SK-N-SH treated with all-trans-retinoic acid at 6 μM for 48 hours (cell line): ENCODE data around the gene GAMT.

Experiments
- ATAC-seq: fragments of 200-7000 bp; cut with Tn5 transposase; 3 replicates; pipeline ENCODE4 v1.9.1; 2020; ENCODE audit warnings: mild to moderate bottlenecking, moderate library complexity
- BACH2 ChIP-seq: fragments of 250-450 bp; sonication (Bioruptor Pico); IDR thresholded peaks from 2 replicates; pipeline ENCODE4 v1.9.0; 2021; ENCODE audit warnings: mild to moderate bottlenecking, borderline replicate concordance
- CREB5 ChIP-seq: fragments of 250-450 bp; sonication (Bioruptor Pico); IDR thresholded peaks from 2 replicates; pipeline ENCODE4 v1.5.1; 2020; ENCODE audit warnings: low read depth, mild to moderate bottlenecking, moderate library complexity
- CSDC2 ChIP-seq: fragments of 250-450 bp; sonication (Bioruptor Pico); IDR thresholded peaks from 2 replicates; pipeline ENCODE4 v1.5.0; 2020; ENCODE audit warnings: mild to moderate bottlenecking, moderate library complexity
- CSRNP3 ChIP-seq: fragments of 250-450 bp; sonication (Bioruptor Pico); IDR thresholded peaks from 2 replicates; pipeline ENCODE4 v1.5.1; 2021; ENCODE audit warnings: mild to moderate bottlenecking, moderate library complexity
- ESRRG ChIP-seq: fragments of 250-450 bp; sonication (Bioruptor Pico); IDR thresholded peaks from 2 replicates; pipeline ENCODE4 v1.6.1; 2021; ENCODE audit warnings: mild to moderate bottlenecking
- GLIS3 ChIP-seq: fragments of 250-450 bp; sonication (Bioruptor Pico); IDR thresholded peaks from 2 replicates; pipeline ENCODE4 v1.5.0; 2020; ENCODE audit warnings: mild to moderate bottlenecking, moderate library complexity
- ISL1 ChIP-seq: fragments of 250-450 bp; sonication (Bioruptor Pico); IDR thresholded peaks from 2 replicates; pipeline ENCODE4 v2.1.2; 2022; ENCODE audit warnings: mild to moderate bottlenecking, moderate library complexity
- OSR1 ChIP-seq: fragments of 250-450 bp; sonication (Bioruptor Pico); IDR thresholded peaks from 2 replicates; pipeline ENCODE4 v1.8.0; 2022; ENCODE audit warnings: moderate library complexity, mild to moderate bottlenecking, inconsistent platforms
- PATZ1 ChIP-seq: fragments of 250-450 bp; sonication (Bioruptor Pico); IDR thresholded peaks from 2 replicates; pipeline ENCODE4 v1.8.0; 2020; ENCODE audit warnings: mild to moderate bottlenecking, moderate library complexity, borderline replicate concordance
- POU6F1 ChIP-seq: fragments of 250-450 bp; sonication (Bioruptor Pico); IDR thresholded peaks from 2 replicates; pipeline ENCODE4 v1.8.0; 2021; ENCODE audit warnings: low read depth, mild to moderate bottlenecking, moderate library complexity, borderline replicate concordance
- RARB ChIP-seq: fragments of 250-450 bp; sonication (Bioruptor Pico); IDR thresholded peaks from 2 replicates; pipeline ENCODE4 v1.8.0; 2021; ENCODE audit warnings: mild to moderate bottlenecking, moderate library complexity
- SNAI2 ChIP-seq: fragments of 250-450 bp; sonication (Bioruptor Pico); IDR thresholded peaks from 2 replicates; pipeline ENCODE4 v1.5.0; 2020; ENCODE audit warnings: mild to moderate bottlenecking, moderate library complexity
- TCF4 ChIP-seq: fragments of 250-450 bp; sonication (Bioruptor Pico); IDR thresholded peaks from 2 replicates; pipeline ENCODE4 v1.8.0; 2021; ENCODE audit warnings: mild to moderate bottlenecking, moderate library complexity, borderline replicate concordance
- TOX ChIP-seq: fragments of 250-450 bp; sonication (Bioruptor Pico); IDR thresholded peaks from 2 replicates; pipeline ENCODE4 v1.8.0; 2021; ENCODE audit warnings: mild to moderate bottlenecking, moderate library complexity, borderline replicate concordance
- ZC3H10 ChIP-seq: fragments of 250-450 bp; sonication (Bioruptor Pico); IDR thresholded peaks from 2 replicates; pipeline ENCODE4 v1.5.1; 2021; ENCODE audit warnings: mild to moderate bottlenecking, moderate library complexity
- ZFP3 ChIP-seq: fragments of 250-450 bp; sonication (Bioruptor Pico); IDR thresholded peaks from 2 replicates; pipeline ENCODE4 v1.5.0; 2020; ENCODE audit warnings: mild to moderate bottlenecking, moderate library complexity
- ZNF565 ChIP-seq: fragments of 450-650 bp; formaldehyde crosslinking; conservative IDR thresholded peaks from 2 replicates; pipeline ENCODE4 v1.5.0; 2020; ENCODE audit warnings: low read depth, mild to moderate bottlenecking, moderate library complexity
- ZNF70 ChIP-seq: fragments of 450-650 bp; formaldehyde crosslinking; IDR thresholded peaks from 2 replicates; pipeline ENCODE4 v1.5.0; 2020; ENCODE audit warnings: mild to moderate bottlenecking, moderate library complexity

GAMT gene

GRCh38 chr19:1395194-1396018 is 5.9 kb downstream of the GAMT start:
- peak; percentile 4 for ATAC-seq
- TF ChIP-seq ZNF70 (CRISPR knock-in tag) = no peak
- TF ChIP-seq OSR1 (CRISPR knock-in tag) = no peak
- TF ChIP-seq CSDC2 (CRISPR knock-in tag) = no peak
- TF ChIP-seq ISL1 (CRISPR knock-in tag) = no peak
- no peak for TF ChIP-seq GLIS3 (CRISPR knock-in tag)
- TF ChIP-seq CREB5 = no peak
- no peak for TF ChIP-seq SNAI2 (CRISPR knock-in tag)
- no peak for TF ChIP-seq BACH2 (CRISPR knock-in tag)
- no peak for TF ChIP-seq PATZ1 (CRISPR knock-in tag)
- no peak for TF ChIP-seq CSRNP3
- no peak for TF ChIP-seq TOX (CRISPR knock-in tag)
- no peak for TF ChIP-seq POU6F1 (CRISPR knock-in tag)
- TF ChIP-seq ZC3H10 (CRISPR knock-in tag) = no peak
- no peak for TF ChIP-seq ZNF565 (CRISPR knock-in tag)
- TF ChIP-seq ESRRG (CRISPR knock-in tag) = no peak
- TF ChIP-seq RARB (CRISPR knock-in tag) = no peak
- no peak for TF ChIP-seq ZFP3 (CRISPR knock-in tag)

GRCh38 chr19:1394252-1395193 is 6.8 kb downstream of the GAMT start:
- TF ChIP-seq TOX (CRISPR knock-in tag) = no peak
- no peak for TF ChIP-seq POU6F1 (CRISPR knock-in tag)
- peak; percentile 13 for ATAC-seq

GRCh38 chr19:1393841-1394240 is 7.5 kb downstream of the GAMT start:
- TF ChIP-seq BACH2 (CRISPR knock-in tag) (no peak), ZNF70 (CRISPR knock-in tag) (no peak), ZFP3 (CRISPR knock-in tag) (no peak), CSRNP3 (no peak), ESRRG (CRISPR knock-in tag) (no peak), POU6F1 (CRISPR knock-in tag) (no peak), SNAI2 (CRISPR knock-in tag) (no peak), TCF4 (CRISPR knock-in tag) (no peak)
- no peak; the same call in 2 of the 3 replicates for ATAC-seq
